Measurements from ENCODE around the gene TYMP. TPM values are rescaled to one million over a fixed set of nuclear protein-coding genes. Genes with fewer than 3 reads are reported as not detected.

TYMP gene
- total and polyA plus RNA-seq, 2 of the 8 experiments (the other 6 are each of a cell fraction or from before 2014, with no cell fraction given) = 0.43 to 0.48 TPM

DNA sequence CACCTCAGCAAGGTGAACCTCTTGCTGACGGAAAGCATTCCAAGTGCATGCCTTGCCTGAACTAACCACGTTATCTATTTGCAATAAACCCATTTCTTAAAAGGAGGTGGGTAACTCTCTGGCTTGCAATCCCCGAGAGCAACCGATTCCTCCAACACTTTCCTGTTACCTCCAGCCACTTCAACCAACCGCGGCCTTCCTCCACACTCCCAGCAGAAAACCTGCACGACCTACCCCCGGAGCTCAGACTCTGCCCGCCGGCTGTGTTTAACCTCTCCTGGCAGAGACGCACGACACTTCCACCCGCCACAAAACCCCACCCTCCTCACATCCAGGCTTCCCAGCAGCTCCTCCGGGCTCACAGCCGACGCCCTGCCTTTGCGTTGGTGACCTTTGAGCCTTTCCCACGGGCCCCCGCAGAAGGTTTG lies 5.1 kb downstream of the TYMP start (continued):
- TF ChIP-seq, protein P1, sequence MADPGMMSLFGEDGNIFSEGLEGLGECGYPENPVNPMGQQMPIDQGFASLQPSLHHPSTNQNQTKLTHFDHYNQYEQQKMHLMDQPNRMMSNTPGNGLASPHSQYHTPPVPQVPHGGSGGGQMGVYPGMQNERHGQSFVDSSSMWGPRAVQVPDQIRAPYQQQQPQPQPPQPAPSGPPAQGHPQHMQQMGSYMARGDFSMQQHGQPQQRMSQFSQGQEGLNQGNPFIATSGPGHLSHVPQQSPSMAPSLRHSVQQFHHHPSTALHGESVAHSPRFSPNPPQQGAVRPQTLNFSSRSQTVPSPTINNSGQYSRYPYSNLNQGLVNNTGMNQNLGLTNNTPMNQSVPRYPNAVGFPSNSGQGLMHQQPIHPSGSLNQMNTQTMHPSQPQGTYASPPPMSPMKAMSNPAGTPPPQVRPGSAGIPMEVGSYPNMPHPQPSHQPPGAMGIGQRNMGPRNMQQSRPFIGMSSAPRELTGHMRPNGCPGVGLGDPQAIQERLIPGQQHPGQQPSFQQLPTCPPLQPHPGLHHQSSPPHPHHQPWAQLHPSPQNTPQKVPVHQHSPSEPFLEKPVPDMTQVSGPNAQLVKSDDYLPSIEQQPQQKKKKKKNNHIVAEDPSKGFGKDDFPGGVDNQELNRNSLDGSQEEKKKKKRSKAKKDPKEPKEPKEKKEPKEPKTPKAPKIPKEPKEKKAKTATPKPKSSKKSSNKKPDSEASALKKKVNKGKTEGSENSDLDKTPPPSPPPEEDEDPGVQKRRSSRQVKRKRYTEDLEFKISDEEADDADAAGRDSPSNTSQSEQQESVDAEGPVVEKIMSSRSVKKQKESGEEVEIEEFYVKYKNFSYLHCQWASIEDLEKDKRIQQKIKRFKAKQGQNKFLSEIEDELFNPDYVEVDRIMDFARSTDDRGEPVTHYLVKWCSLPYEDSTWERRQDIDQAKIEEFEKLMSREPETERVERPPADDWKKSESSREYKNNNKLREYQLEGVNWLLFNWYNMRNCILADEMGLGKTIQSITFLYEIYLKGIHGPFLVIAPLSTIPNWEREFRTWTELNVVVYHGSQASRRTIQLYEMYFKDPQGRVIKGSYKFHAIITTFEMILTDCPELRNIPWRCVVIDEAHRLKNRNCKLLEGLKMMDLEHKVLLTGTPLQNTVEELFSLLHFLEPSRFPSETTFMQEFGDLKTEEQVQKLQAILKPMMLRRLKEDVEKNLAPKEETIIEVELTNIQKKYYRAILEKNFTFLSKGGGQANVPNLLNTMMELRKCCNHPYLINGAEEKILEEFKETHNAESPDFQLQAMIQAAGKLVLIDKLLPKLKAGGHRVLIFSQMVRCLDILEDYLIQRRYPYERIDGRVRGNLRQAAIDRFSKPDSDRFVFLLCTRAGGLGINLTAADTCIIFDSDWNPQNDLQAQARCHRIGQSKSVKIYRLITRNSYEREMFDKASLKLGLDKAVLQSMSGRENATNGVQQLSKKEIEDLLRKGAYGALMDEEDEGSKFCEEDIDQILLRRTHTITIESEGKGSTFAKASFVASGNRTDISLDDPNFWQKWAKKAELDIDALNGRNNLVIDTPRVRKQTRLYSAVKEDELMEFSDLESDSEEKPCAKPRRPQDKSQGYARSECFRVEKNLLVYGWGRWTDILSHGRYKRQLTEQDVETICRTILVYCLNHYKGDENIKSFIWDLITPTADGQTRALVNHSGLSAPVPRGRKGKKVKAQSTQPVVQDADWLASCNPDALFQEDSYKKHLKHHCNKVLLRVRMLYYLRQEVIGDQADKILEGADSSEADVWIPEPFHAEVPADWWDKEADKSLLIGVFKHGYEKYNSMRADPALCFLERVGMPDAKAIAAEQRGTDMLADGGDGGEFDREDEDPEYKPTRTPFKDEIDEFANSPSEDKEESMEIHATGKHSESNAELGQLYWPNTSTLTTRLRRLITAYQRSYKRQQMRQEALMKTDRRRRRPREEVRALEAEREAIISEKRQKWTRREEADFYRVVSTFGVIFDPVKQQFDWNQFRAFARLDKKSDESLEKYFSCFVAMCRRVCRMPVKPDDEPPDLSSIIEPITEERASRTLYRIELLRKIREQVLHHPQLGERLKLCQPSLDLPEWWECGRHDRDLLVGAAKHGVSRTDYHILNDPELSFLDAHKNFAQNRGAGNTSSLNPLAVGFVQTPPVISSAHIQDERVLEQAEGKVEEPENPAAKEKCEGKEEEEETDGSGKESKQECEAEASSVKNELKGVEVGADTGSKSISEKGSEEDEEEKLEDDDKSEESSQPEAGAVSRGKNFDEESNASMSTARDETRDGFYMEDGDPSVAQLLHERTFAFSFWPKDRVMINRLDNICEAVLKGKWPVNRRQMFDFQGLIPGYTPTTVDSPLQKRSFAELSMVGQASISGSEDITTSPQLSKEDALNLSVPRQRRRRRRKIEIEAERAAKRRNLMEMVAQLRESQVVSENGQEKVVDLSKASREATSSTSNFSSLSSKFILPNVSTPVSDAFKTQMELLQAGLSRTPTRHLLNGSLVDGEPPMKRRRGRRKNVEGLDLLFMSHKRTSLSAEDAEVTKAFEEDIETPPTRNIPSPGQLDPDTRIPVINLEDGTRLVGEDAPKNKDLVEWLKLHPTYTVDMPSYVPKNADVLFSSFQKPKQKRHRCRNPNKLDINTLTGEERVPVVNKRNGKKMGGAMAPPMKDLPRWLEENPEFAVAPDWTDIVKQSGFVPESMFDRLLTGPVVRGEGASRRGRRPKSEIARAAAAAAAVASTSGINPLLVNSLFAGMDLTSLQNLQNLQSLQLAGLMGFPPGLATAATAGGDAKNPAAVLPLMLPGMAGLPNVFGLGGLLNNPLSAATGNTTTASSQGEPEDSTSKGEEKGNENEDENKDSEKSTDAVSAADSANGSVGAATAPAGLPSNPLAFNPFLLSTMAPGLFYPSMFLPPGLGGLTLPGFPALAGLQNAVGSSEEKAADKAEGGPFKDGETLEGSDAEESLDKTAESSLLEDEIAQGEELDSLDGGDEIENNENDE (IDR thresholded peaks at IDR 0.05; ENCODE audit: insufficient replicate concordance, low read length) = no peak
- no peak for TF ChIP-seq CTBP2 (IDR thresholded peaks at IDR 0.05; ENCODE audit: borderline replicate concordance, insufficient read depth, insufficient read length, low read length)
- no peak for TF ChIP-seq KDM4A (IDR thresholded peaks at IDR 0.05; ENCODE audit: low read depth, low read length, severe bottlenecking)
- TF ChIP-seq, protein P2, sequence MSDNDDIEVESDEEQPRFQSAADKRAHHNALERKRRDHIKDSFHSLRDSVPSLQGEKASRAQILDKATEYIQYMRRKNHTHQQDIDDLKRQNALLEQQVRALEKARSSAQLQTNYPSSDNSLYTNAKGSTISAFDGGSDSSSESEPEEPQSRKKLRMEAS (IDR thresholded peaks at IDR 0.05) = no peak
- TF ChIP-seq HDAC6 (IDR thresholded peaks at IDR 0.05; ENCODE audit: low read depth, low read length) = no peak
